ENCODE data around the gene DNLZ. TPM values are rescaled to one million over a fixed set of nuclear protein-coding genes. Genes with fewer than 3 reads are reported as not detected.
A peak's percentile ranks its signal among the peaks of the same experiment; 100 is the strongest.
"Not testable (repeated sequence)": the region's sequence is repeated elsewhere in the genome, so short reads cannot be mapped to it uniquely, and the experiment has no call there.

The DNLZ gene
- polyA plus RNA-seq, 1 of the 3 experiments (the other 2 are of a cell fraction) = 40.6 TPM

DNA sequence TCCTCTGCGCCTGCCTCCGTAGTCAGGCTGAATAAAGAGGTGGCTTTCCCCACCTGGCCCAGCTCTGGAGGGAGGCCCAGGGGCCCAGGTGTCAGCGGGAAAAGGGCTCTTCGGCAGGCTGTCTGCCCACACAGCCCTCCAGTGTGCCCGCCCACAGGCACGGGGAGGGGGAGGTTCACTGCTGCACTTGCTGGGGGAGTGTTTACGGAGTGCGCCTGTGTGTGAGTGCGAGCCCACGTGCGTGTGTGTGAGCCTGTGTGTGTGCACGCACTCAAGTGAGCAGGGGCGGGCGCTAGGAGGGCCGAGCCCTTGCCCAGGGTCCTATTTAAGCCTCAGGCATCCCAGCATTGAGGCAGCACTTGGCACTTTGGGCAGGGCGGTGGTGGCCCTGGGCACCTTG is 10.9 kb downstream of the DNLZ start (continued):
- TF ChIP-seq, protein P1, sequence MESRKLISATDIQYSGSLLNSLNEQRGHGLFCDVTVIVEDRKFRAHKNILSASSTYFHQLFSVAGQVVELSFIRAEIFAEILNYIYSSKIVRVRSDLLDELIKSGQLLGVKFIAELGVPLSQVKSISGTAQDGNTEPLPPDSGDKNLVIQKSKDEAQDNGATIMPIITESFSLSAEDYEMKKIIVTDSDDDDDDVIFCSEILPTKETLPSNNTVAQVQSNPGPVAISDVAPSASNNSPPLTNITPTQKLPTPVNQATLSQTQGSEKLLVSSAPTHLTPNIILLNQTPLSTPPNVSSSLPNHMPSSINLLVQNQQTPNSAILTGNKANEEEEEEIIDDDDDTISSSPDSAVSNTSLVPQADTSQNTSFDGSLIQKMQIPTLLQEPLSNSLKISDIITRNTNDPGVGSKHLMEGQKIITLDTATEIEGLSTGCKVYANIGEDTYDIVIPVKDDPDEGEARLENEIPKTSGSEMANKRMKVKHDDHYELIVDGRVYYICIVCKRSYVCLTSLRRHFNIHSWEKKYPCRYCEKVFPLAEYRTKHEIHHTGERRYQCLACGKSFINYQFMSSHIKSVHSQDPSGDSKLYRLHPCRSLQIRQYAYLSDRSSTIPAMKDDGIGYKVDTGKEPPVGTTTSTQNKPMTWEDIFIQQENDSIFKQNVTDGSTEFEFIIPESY (IDR thresholded peaks at IDR 0.05; ENCODE audit: borderline replicate concordance, low read depth) = no peak
- no peak for TF ChIP-seq EZH2phosphoT487 (IDR thresholded peaks at IDR 0.05; ENCODE audit: borderline replicate concordance, low read depth)
- no peak for TF ChIP-seq ELF1 (IDR thresholded peaks at IDR 0.05)
- no peak for TF ChIP-seq TEAD4 (IDR thresholded peaks at IDR 0.05; ENCODE audit: borderline replicate concordance, insufficient read depth)
- TF ChIP-seq FOXM1 (IDR thresholded peaks at IDR 0.05; ENCODE audit: low read depth) = no peak

- DNase-seq = peak; percentile 69
- peak overlapping the region; percentile 46; the same call in 1 of the 2 replicates for H3K9ac ChIP-seq
- ChIA-PET CTCF (interaction anchor here (4.1 kb wide), 1 partner anchor 12 kb away, joined by 23 read pairs; the partner anchor contains the start of gene DNLZ), POLR2A (interaction anchor here (1.1 kb wide), 1 partner anchor 10 kb away, joined by 3 read pairs; no protein-coding TSS in a partner anchor)
- peak overlapping the region in 1 of 2 experiments; percentile 16; a peak in 2 of 4 replicates for H3K27ac ChIP-seq (ENCODE audit: low read depth in 2 of 2, low read length in 1 of 2)
- not testable (repeated sequence) for H4K20me1 ChIP-seq (ENCODE audit: insufficient read depth); H3K27me3 ChIP-seq (ENCODE audit: insufficient read depth); H3K9me3 ChIP-seq; H3F3A ChIP-seq (replicated peaks; ENCODE audit: insufficient read depth); H2AFZ ChIP-seq (ENCODE audit: low read depth); H3K79me2 ChIP-seq (ENCODE audit: insufficient read depth); H3K9me2 ChIP-seq
- H3K4me2 ChIP-seq = peak overlapping the region; percentile 75
- TF ChIP-seq MXI1 (IDR thresholded peaks at IDR 0.05; ENCODE audit: low read depth, low read length) = 0 out of 2 replicates have a peak, but pooled peaks have one; percentile 25
- H3K4me3 ChIP-seq (ENCODE audit: low read depth in 2 of 2, low read length in 1 of 2) = peak overlapping the region; percentile 35 to 49
- peaks cover 0 to 63% of the 10 kb centered on the region in 2 experiments; a peak in 1 of 4 replicates for H3K4me1 ChIP-seq (ENCODE audit: control insufficient read depth in 1 of 2, insufficient read depth in 2 of 2, low read depth in 1 of 2, low read length in 1 of 2)
- H3K36me3 ChIP-seq (replicated peaks in 1 of 2; ENCODE audit: control insufficient read depth in 1 of 2, insufficient read depth in 2 of 2, low read length in 1 of 2) = peaks cover 0 to 11% of the 10 kb centered on the region in 2 experiments
- WGBS (ENCODE audit: low lambda C conversion rate) = no CpG with 5 or more reads among the region's 24 CpGs
These were observed 11.7 kb downstream of the DNLZ start for GRCh38 chr9:136351868-136352267.

DNA sequence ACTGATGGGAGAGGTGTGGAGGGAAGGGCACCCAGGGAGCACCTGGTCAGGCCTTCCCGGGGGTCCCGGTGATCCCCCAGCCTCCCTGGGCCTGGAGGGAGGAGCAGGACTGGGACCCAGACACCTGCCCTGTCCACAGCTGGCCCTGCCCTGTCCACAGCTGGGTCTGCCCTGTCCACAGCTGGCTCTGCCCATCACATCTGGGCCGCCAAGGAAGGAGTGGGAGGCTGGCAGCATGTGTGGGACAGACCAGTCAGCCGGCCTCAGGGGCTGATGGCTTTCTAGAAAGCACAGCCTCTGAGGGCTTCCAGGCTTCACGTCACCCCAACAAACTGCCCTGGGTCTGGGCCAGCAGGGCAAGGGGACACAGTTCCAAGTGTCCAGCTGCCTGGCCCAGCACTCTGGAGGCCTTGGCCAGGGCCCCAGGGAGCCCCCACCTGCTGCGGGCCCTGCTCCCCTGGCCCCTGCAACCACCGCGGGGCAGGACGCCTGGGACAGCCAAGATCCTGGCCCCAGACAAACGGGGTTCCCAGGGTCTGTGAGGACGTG is 12.2 kb downstream of the DNLZ start:
- POLR2A ChIA-PET = interaction anchor here (1.1 kb wide), 1 partner anchor 10 kb away, joined by 3 read pairs; no protein-coding TSS in a partner anchor
- 49% methylated on average over 3 of the region's 11 CpGs for WGBS (ENCODE audit: low lambda C conversion rate)

More for the DNA sequence above, 12.2 kb downstream of the DNLZ start:
- Histone ChIP-seq H3F3A (replicated peaks; ENCODE audit: insufficient read depth) (no peaks in the 10 kb centered on the region), H3K4me2 (peak overlapping the region; percentile 69), H3K36me3 (replicated peaks in 1 of 2; ENCODE audit: control insufficient read depth in 1 of 2, insufficient read depth in 2 of 2, low read length in 1 of 2) (peaks cover 0 to 6% of the 10 kb centered on the region in 2 experiments), H3K4me1 (ENCODE audit: control insufficient read depth in 1 of 2, insufficient read depth in 2 of 2, low read depth in 1 of 2, low read length in 1 of 2) (peaks cover 0 to 67% of the 10 kb centered on the region in 2 experiments; a peak in 1 of 4 replicates), H3K27ac (ENCODE audit: low read depth in 2 of 2, low read length in 1 of 2) (peak overlapping the region in 1 of 2 experiments; percentile 47; a peak in 2 of 4 replicates), H3K27me3 (ENCODE audit: insufficient read depth) (no peaks in the 10 kb centered on the region), H4K20me1 (ENCODE audit: insufficient read depth) (no peaks in the 10 kb centered on the region), H3K9me3 (no peaks in the 10 kb centered on the region), H3K79me2 (ENCODE audit: insufficient read depth) (no peaks in the 10 kb centered on the region), H3K4me3 (ENCODE audit: low read depth in 2 of 2, low read length in 1 of 2) (peak overlapping the region; percentile 35 to 44), H3K9me2 (no peaks in the 10 kb centered on the region), H2AFZ (ENCODE audit: low read depth) (no peak overlapping the region), H3K9ac (peak overlapping the region; percentile 46; the same call in 1 of the 2 replicates)
- TF ChIP-seq FOXJ3 (CRISPR knock-in tag; IDR thresholded peaks at IDR 0.05) = no peak
- no peak for TF ChIP-seq RCOR1 (IDR thresholded peaks at IDR 0.05; ENCODE audit: low read length)
- TF ChIP-seq, protein P2, sequence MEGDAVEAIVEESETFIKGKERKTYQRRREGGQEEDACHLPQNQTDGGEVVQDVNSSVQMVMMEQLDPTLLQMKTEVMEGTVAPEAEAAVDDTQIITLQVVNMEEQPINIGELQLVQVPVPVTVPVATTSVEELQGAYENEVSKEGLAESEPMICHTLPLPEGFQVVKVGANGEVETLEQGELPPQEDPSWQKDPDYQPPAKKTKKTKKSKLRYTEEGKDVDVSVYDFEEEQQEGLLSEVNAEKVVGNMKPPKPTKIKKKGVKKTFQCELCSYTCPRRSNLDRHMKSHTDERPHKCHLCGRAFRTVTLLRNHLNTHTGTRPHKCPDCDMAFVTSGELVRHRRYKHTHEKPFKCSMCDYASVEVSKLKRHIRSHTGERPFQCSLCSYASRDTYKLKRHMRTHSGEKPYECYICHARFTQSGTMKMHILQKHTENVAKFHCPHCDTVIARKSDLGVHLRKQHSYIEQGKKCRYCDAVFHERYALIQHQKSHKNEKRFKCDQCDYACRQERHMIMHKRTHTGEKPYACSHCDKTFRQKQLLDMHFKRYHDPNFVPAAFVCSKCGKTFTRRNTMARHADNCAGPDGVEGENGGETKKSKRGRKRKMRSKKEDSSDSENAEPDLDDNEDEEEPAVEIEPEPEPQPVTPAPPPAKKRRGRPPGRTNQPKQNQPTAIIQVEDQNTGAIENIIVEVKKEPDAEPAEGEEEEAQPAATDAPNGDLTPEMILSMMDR (IDR thresholded peaks at IDR 0.05) = no peak
- TF ChIP-seq TAF1 (IDR thresholded peaks at IDR 0.05; ENCODE audit: borderline replicate concordance, low read depth, low read length) = no peak
- TF ChIP-seq EP300 (IDR thresholded peaks at IDR 0.05; ENCODE audit: borderline replicate concordance in 1 of 2, low read depth in 1 of 2, low read length in 1 of 2) = no peak
- TF ChIP-seq YY1 (IDR thresholded peaks at IDR 0.05; ENCODE audit: low read depth) = no peak
- TF ChIP-seq, protein P1 (IDR thresholded peaks at IDR 0.05; ENCODE audit: borderline replicate concordance, low read depth) = no peak
- TF ChIP-seq NFIC (IDR thresholded peaks at IDR 0.05; ENCODE audit: borderline replicate concordance) = no peak
- no peak for DNase-seq
- CTCF ChIA-PET = interaction anchor here (1.2 to 4.1 kb wide), 2 partner anchors 10 to 12 kb away, joined by 5 to 23 read pairs; partner anchors contain the start of gene DNLZ

All from SK-N-SH (cell line).